H1 (cell line): ENCODE measurements around the gene PDE6B. TPM values are rescaled to one million over a fixed set of nuclear protein-coding genes. Genes with fewer than 3 reads are reported as not detected.
A peak's percentile ranks its signal among the peaks of the same experiment; 100 is the strongest.

Source experiments
- CTCF ChIA-PET: fragments of 300-600 bp; sonication (Branson Sonifier 250); formaldehyde crosslinking; loops from one replicate; lab custom pipeline; 2021; ENCODE audit not compliant: partially characterized antibody; lab: Charles Lee
- POLR2A ChIA-PET: fragments of 300-600 bp; sonication (Branson Sonifier 250); formaldehyde crosslinking; loops from one replicate; lab custom pipeline; 2021; ENCODE audit warnings: inconsistent platforms; ENCODE audit not compliant: partially characterized antibody; lab: Charles Lee
- DNase-seq, 2 experiments: peaks; one replicate each; pipeline versions ENCODE4 v3.0.0 to v3.0.0-alpha.2; 2010 to 2022; ENCODE audit warnings: low spot score in 2 of 2, low read depth in 1 of 2, mixed read lengths in 1 of 2
- FAIRE-seq: peaks from 2 replicates; lab custom pipeline; 2011; peaks lifted over from hg19 to GRCh38; lab: Jason Lieb, UNC
- H2AFZ ChIP-seq: 2 replicates; pipeline ENCODE4 v1.8.1; 2012; ENCODE audit warnings: low read length, inconsistent platforms
- H2AK5ac ChIP-seq: 2 replicates; pipeline ENCODE4 v1.6.1; 2013; ENCODE audit warnings: low read depth, low read length
- H2BK120ac ChIP-seq: replicated peaks from 2 replicates; pipeline ENCODE3; 2013; ENCODE audit warnings: low read depth, low read length, inconsistent platforms
- H2BK12ac ChIP-seq: 2 replicates; pipeline ENCODE4 v1.6.1; 2013; ENCODE audit warnings: low read depth, low read length
- H2BK15ac ChIP-seq: 2 replicates; pipeline ENCODE4 v1.6.1; 2013; ENCODE audit warnings: low read length
- H2BK20ac ChIP-seq: 2 replicates; pipeline ENCODE4 v1.6.1; 2013; ENCODE audit warnings: low read length
- H2BK5ac ChIP-seq: 2 replicates; pipeline ENCODE4 v1.6.1; 2013; ENCODE audit warnings: low read depth, low read length
- H3K14ac ChIP-seq: 2 replicates; pipeline ENCODE4 v1.6.1; 2013; ENCODE audit warnings: inconsistent platforms; ENCODE audit not compliant: insufficient read length
- H3K18ac ChIP-seq: 2 replicates; pipeline ENCODE4 v1.6.1; 2013; ENCODE audit warnings: low read length; ENCODE audit errors: extremely low read depth
- H3K23ac ChIP-seq: 2 replicates; pipeline ENCODE4 v1.6.1; 2013; ENCODE audit warnings: inconsistent platforms; ENCODE audit not compliant: insufficient read length
- H3K23me2 ChIP-seq: 2 replicates; pipeline ENCODE4 v1.6.1; 2013; ENCODE audit warnings: low read depth, low read length
- H3K27ac ChIP-seq: 2 replicates; pipeline ENCODE4 v1.6.1; 2011; ENCODE audit warnings: low read depth, low read length, inconsistent platforms
- H3K27me3 ChIP-seq, 4 experiments: replicated peaks in 1 of 4; 1 replicate in 1 of 4; 2 replicates in 3 of 4; pipeline versions ENCODE4 v1.6.1 to v1.8.1; 2011 to 2013; ENCODE audit warnings: low read length in 3 of 4, mild to moderate bottlenecking in 3 of 4, inconsistent platforms in 2 of 4, mixed read lengths in 2 of 4, moderate library complexity in 1 of 4; ENCODE audit not compliant: control insufficient read depth in 3 of 4, insufficient read depth in 3 of 4; ENCODE audit errors: extremely low read depth in 1 of 4
- H3K36me3 ChIP-seq, 4 experiments: 2 replicates each; pipeline versions ENCODE4 v1.6.1 to v1.8.1; 2011 to 2013; ENCODE audit warnings: mild to moderate bottlenecking in 4 of 4, low read length in 3 of 4, moderate library complexity in 2 of 4, control low read depth in 1 of 4, inconsistent platforms in 1 of 4; ENCODE audit not compliant: insufficient read depth in 4 of 4, control insufficient read depth in 2 of 4
- H3K4ac ChIP-seq: replicated peaks from 2 replicates; pipeline ENCODE3; 2013; ENCODE audit warnings: low read length, low read depth, mixed read lengths, inconsistent platforms; ENCODE audit not compliant: insufficient read length
- H3K4me1 ChIP-seq, 4 experiments: replicated peaks in 1 of 4; 1 replicate in 1 of 4; 2 replicates in 3 of 4; pipeline versions ENCODE4 v1.6.1 to v1.8.1; 2011 to 2013; ENCODE audit warnings: low read length in 3 of 4, inconsistent platforms in 2 of 4, mixed read lengths in 1 of 4; ENCODE audit not compliant: insufficient read depth in 4 of 4, control insufficient read depth in 3 of 4
- H3K4me2 ChIP-seq, 2 experiments: 2 replicates each; pipeline versions ENCODE4 v1.6.1 to v1.8.1; 2011 to 2013; ENCODE audit warnings: low read depth in 2 of 2, low read length in 2 of 2, control low read depth in 1 of 2, inconsistent platforms in 1 of 2, mild to moderate bottlenecking in 1 of 2; ENCODE audit not compliant: insufficient read depth in 1 of 2
- H3K4me3 ChIP-seq, 4 experiments: fragments of 200-600, 300-600 bp in 1 of 4; sonication (generic), shearing (Covaris generic), sonication (Bioruptor Twin) in 1 of 4; 2 replicates each; pipeline versions ENCODE4 v1.5.1 to v1.8.1; 2011 to 2016; ENCODE audit warnings: low read length in 4 of 4, low read depth in 3 of 4, control low read depth in 2 of 4, inconsistent platforms in 2 of 4, mild to moderate bottlenecking in 2 of 4, mixed read lengths in 1 of 4, moderate library complexity in 1 of 4; ENCODE audit not compliant: insufficient read depth in 2 of 4; ENCODE audit errors: extremely low read depth in 1 of 4
- H3K56ac ChIP-seq: replicated peaks from 2 replicates; pipeline ENCODE3; 2013; ENCODE audit warnings: low read depth, mild to moderate bottlenecking, mixed read lengths, low read length, inconsistent platforms; ENCODE audit not compliant: insufficient read length
- H3K79me1 ChIP-seq: 2 replicates; pipeline ENCODE4 v1.6.1; 2013; ENCODE audit warnings: low read depth, low read length, control low read depth
- H3K79me2 ChIP-seq, 2 experiments: 2 replicates each; pipeline versions ENCODE4 v1.6.1 to v1.8.1; 2012 to 2013; ENCODE audit warnings: low read length in 2 of 2, mild to moderate bottlenecking in 2 of 2, inconsistent platforms in 1 of 2; ENCODE audit not compliant: insufficient read depth in 2 of 2, control insufficient read depth in 1 of 2
- H3K9ac ChIP-seq, 4 experiments: replicated peaks in 1 of 4; 1 replicate in 1 of 4; 2 replicates in 3 of 4; pipeline versions ENCODE4 v1.6.1 to v1.8.1; 2011 to 2013; ENCODE audit warnings: low read depth in 3 of 4, low read length in 3 of 4, control low read depth in 2 of 4, mild to moderate bottlenecking in 2 of 4, moderate library complexity in 2 of 4, inconsistent platforms in 1 of 4; ENCODE audit errors: extremely low read depth in 1 of 4
- H3K9me3 ChIP-seq, 2 experiments: 2 replicates each; pipeline versions ENCODE4 v1.6.1 to v1.8.1; 2012 to 2013; ENCODE audit warnings: mild to moderate bottlenecking in 2 of 2, moderate library complexity in 2 of 2, control low read depth in 1 of 2, inconsistent platforms in 1 of 2, low read depth in 1 of 2, low read length in 1 of 2, mixed read lengths in 1 of 2; ENCODE audit not compliant: insufficient read depth in 2 of 2
- H4K20me1 ChIP-seq, 2 experiments: replicated peaks in 1 of 2; 2 replicates each; pipeline versions ENCODE3 to v1.8.1; 2011 to 2013; ENCODE audit warnings: inconsistent platforms in 2 of 2, low read length in 2 of 2, mild to moderate bottlenecking in 1 of 2; ENCODE audit not compliant: insufficient read depth in 2 of 2, control insufficient read depth in 1 of 2
- H4K5ac ChIP-seq: 2 replicates; pipeline ENCODE4 v1.6.1; 2013; ENCODE audit warnings: low read length, low read depth, mixed read lengths, inconsistent platforms; ENCODE audit not compliant: insufficient read length
- H4K8ac ChIP-seq: 2 replicates; pipeline ENCODE4 v1.8.0; 2013; ENCODE audit warnings: mild to moderate bottlenecking, moderate library complexity, low read length, inconsistent platforms; ENCODE audit not compliant: insufficient read depth; ENCODE audit errors: extremely low read depth
- H4K91ac ChIP-seq: replicated peaks from 2 replicates; pipeline ENCODE3; 2013; ENCODE audit warnings: low read length, mixed read lengths, inconsistent platforms; ENCODE audit not compliant: insufficient read length
- NANOG ChIP-seq: IDR thresholded peaks from 2 replicates; pipeline ENCODE4 v1.6.1; 2011; ENCODE audit warnings: low read length, low read depth, mild to moderate bottlenecking, inconsistent platforms; ENCODE audit not compliant: insufficient read depth, poor library complexity, severe bottlenecking
- POLR2A ChIP-seq, 2 experiments: IDR thresholded peaks; 1 replicate in 1 of 2; 2 replicates in 1 of 2; pipeline ENCODE4 v1.6.1; 2011; ENCODE audit warnings: low read depth in 2 of 2, low read length in 2 of 2, mild to moderate bottlenecking in 2 of 2; ENCODE audit errors: control extremely low read depth in 1 of 2
- WGBS, 2 experiments: shearing (Covaris generic) in 1 of 2; methylation state at CpG; one replicate each; pipeline versions ENCODE4 v1.1.6 to v1.1.7; 2013 to 2015; ENCODE audit warnings: low lambda C conversion rate in 2 of 2, mixed read lengths in 2 of 2, inconsistent platforms in 1 of 2, low coverage in 1 of 2, missing lambda C conversion rate in 1 of 2; ENCODE audit not compliant: insufficient replicate concordance in 2 of 2, insufficient coverage in 1 of 2, insufficient read length in 1 of 2; ENCODE audit errors: extremely low coverage in 1 of 2, missing lambda C conversion rate in 1 of 2; 5-methylcytosine and 5-hydroxymethylcytosine counted together
- polyA plus RNA-seq, 7 experiments: library from polyadenylated mRNA; depleted of rRNA in 3 of 7; stranded (reverse) in 5 of 7; unstranded in 2 of 7; fragments of >200 nt in 5 of 7; fragments of 200-250 nt in 2 of 7; gene quantifications; 1 replicate in 5 of 7; 2 replicates in 1 of 7; 4 replicates in 1 of 7; pipeline versions ENCODE4 v1.2.1 to v1.2.3, GENCODE V29; 2011 to 2013; ENCODE audit warnings: missing spikeins in 2 of 7, mixed read lengths in 2 of 7
- total RNA-seq: library from RNA; stranded (reverse); fragmentation: NEBNext Ultra II Directional; extraction: Animal tissue kit (Norgen Biotek cat#: 25700); gene quantifications from 2 replicates; pipeline ENCODE4 v1.2.1, GENCODE V29; 2021

PDE6B gene
- total and polyA plus RNA-seq, 2 of the 8 experiments (the other 6 are each of a cell fraction or from before 2014, with no cell fraction given): 4.1 to 8.4 TPM

- Histone ChIP-seq H2BK20ac (no peak overlapping the region), H3K4me3 (no peak overlapping the region), H3K14ac (no peak overlapping the region), H2BK120ac (no peak overlapping the region), H2AK5ac (no peak overlapping the region), H3K9ac (no peak overlapping the region), H4K20me1 (peaks cover 3 to 7% of the 10 kb centered on the region in 2 experiments), H3K79me1 (peaks cover 7% of the 10 kb centered on the region; the same call in 1 of the 2 replicates), H4K91ac (no peak overlapping the region), H3K4ac (no peak overlapping the region), H2BK5ac (no peak overlapping the region), H4K5ac (no peak overlapping the region), H3K9me3 (no peaks in the 10 kb centered on the region), H2AFZ (no peak overlapping the region), H2BK15ac (no peak overlapping the region), H3K23ac (no peak overlapping the region), H3K23me2 (peaks cover 12% of the 10 kb centered on the region; the same call in 1 of the 2 replicates), H3K79me2 (peaks cover 0 to 7% of the 10 kb centered on the region in 2 experiments; a peak in 2 of 4 replicates), H3K4me1 (peaks cover 2 to 5% (median 4%) of the 10 kb centered on the region in 4 experiments; a peak in 6 of 7 replicates), H3K36me3 (peaks cover 8 to 25% (median 13%) of the 10 kb centered on the region in 4 experiments), H2BK12ac (no peak overlapping the region), H3K18ac (no peak overlapping the region), H3K27ac (no peak overlapping the region), H3K56ac (no peak overlapping the region), H4K8ac (no peak overlapping the region), H3K27me3 (no peaks in the 10 kb centered on the region), H3K4me2 (no peak overlapping the region)
- WGBS, 2 experiments: 89% methylated on average over 3 of the region's 3 CpGs; no CpG with 5 or more reads in 1 of the 2 experiments
- DNase-seq: no peak
- FAIRE-seq: no peak
- CTCF ChIA-PET: interaction anchor here (0.9 to 2.8 kb wide), 3 partner anchors 12 to 69 kb away, joined by 3 to 11 read pairs (median 4); partner anchors contain the start of gene PDE6B
- TF ChIP-seq POLR2A (IDR thresholded peaks at IDR 0.05; ENCODE audit: control extremely low read depth in 1 of 2, low read depth in 2 of 2, low read length in 2 of 2) (peak in 1 of 2 experiments; percentile 28; a peak in 1 of 3 replicates), NANOG (no peak)
- POLR2A ChIA-PET: interaction anchor here (1.1 to 4.6 kb wide), 6 partner anchors 8 to 69 kb away, joined by 3 to 53 read pairs (median 8); no protein-coding TSS in a partner anchor
Measured at GRCh38 chr4:671769-672168, 46.4 kb downstream of the PDE6B start.
